Activated T-cell treated with anti-CD3 and anti-CD28 coated beads for 48 hours (primary cell): Measurements from ENCODE around the gene ATPAF2.

ENCODE experiments used
- DNase-seq: peaks from one replicate; pipeline ENCODE4 v3.0.0-alpha.2; 2020; ENCODE audit warnings: low read depth

ATPAF2 gene

DNA sequence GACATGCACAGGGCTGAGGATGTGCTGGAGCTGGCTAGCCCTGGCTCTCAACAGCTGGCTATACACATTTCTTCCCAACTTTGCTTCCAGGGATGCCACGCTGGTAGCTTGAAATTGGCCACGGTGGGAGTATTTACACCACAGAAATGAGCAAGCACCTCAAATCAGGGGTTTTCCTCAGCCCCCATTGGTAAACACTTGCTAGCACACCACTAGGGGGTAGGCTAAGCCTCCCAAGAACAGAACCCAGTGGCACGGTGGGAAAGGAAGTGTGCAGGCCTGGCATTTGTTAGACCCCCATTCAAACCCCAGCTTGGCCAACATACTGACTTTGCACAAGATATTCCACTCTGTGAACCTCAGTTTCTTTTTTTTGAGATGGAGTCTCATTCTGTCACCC is 53.4 kb downstream of the ATPAF2 start:
- no peak for DNase-seq

DNA sequence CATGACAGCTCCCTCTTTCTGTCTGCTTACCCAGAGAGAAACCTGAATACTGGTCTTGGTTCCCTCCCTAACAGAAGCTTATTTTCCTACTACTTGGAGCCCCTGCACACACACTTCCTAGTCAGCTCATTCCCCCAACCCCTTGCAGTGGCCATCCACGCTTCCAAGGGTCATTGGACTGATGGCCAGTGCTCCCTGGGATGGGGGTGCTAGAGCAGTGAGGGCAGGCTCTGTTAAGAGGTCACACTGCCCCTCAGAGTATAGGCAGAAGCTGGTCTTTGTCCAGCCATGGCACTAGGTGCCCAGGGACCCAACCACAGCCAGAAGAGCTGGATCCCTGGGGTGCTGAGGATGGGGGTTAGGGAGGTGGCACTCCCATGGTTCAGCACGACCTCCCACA is 53.8 kb downstream of the ATPAF2 start:
- DNase-seq: no peak

GRCh38 chr17:17983776-17984175 is 55.2 kb downstream of the ATPAF2 start:
- no peak for DNase-seq

GRCh38 chr17:17983376-17983775 is 55.6 kb downstream of the ATPAF2 start:
- DNase-seq: no peak

- no peak for DNase-seq
These were observed 56.2 kb downstream of the ATPAF2 start for GRCh38 chr17:17982801-17983200.

- no peak for DNase-seq
These were observed 57.6 kb downstream of the ATPAF2 start for GRCh38 chr17:17981330-17981729.

- DNase-seq: no peak
These were observed 59.2 kb downstream of the ATPAF2 start for GRCh38 chr17:17979778-17980177.

- DNase-seq: no peak
These were observed 60.2 kb downstream of the ATPAF2 start for GRCh38 chr17:17978481-17979424.

DNA sequence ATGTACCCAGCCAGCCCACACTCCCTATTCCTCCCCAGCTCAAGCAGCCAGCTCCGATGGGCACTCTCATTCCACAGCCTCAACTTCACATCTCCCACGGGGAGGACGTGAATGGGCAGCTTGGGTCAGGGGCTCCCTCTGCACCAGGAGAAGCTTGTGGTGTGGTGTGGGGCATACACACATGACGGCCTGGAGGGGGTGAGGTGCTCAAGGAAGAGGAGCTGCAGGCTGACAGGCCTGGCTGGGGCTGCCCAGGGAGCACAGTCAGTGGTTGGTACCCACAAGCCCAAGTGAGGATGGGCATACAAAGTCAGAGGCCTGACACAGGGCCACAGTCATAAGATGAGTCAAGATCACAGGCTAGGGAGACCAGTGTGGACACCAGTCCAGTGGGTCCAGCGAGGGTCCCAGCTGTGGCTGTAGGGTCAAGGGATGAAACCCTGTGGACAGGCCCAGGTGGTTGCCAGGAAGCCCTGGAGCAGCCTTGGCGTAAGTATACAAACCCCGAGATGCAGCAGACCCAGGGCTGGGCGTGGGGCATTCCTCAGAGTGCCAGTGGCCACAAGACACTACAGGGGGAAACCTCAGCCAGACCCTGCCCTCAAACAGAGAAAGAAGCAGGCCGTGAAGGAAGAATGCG is 61.9 kb downstream of the ATPAF2 start:
- no peak for DNase-seq

GRCh38 chr17:17975436-17975835 is 63.5 kb downstream of the ATPAF2 start:
- no peak for DNase-seq

GRCh38 chr17:17972952-17973254 is 66.1 kb downstream of the ATPAF2 start:
- no peak for DNase-seq

GRCh38 chr17:17972126-17972951 is 66.6 kb downstream of the ATPAF2 start, which contains the start of the genes DRC3 and TOM1L2:
Gene DRC3, plus strand, starts transcription at chr17:17972862. Its CDS starts 4,737 bp downstream, at chr17:17977599.
Gene TOM1L2, minus strand, starts transcription at chr17:17972400. Its CDS starts 87 bp downstream, at chr17:17972313.
- peak; percentile 99 for DNase-seq

GRCh38 chr17:17971431-17972125 is 67.4 kb downstream of the ATPAF2 start:
- no peak for DNase-seq

GRCh38 chr17:17970699-17971430 is 68.1 kb downstream of the ATPAF2 start:
- no peak for DNase-seq
